Gastroesophageal sphincter (tissue), 4 donors: ENCODE results near the gene PDLIM7. TPM values are rescaled to one million over a fixed set of nuclear protein-coding genes. Genes with fewer than 3 reads are reported as not detected.
"Not testable (repeated sequence)": the region's sequence is repeated elsewhere in the genome, so short reads cannot be mapped to it uniquely, and the experiment has no call there.

Experiments used
- ATAC-seq: fragments of 150-250 bp; one replicate; pipeline ENCODE4 v1.9.1; 2016; ENCODE audit warnings: mild to moderate bottlenecking, moderate library complexity
- H3K27ac ChIP-seq, 4 donors: fragments of 200-600 bp; sonication (generic) in 3 of 4; 1 replicate in 3 of 4; 2 replicates in 1 of 4; pipeline ENCODE4 v1.5.1; 2016 to 2019
- H3K27me3 ChIP-seq: fragments of 200-600 bp; sonication (generic); one replicate; pipeline ENCODE4 v1.5.1; 2019
- H3K36me3 ChIP-seq, 2 donors: fragments of 200-600 bp; sonication (generic); one replicate each; pipeline ENCODE4 v1.5.1; 2019; ENCODE audit warnings: control low read depth in 1 of 2
- H3K4me1 ChIP-seq, 3 donors: fragments of 200-600 bp; sonication (generic); 1 replicate in 2 of 3; 2 replicates in 1 of 3; pipeline ENCODE4 v1.5.1; 2016 to 2019; ENCODE audit warnings: control low read depth in 2 of 3
- H3K4me3 ChIP-seq, 2 donors: fragments of 200-600 bp; sonication (generic); one replicate each; pipeline ENCODE4 v1.5.1; 2019; ENCODE audit warnings: mild to moderate bottlenecking in 1 of 2, moderate library complexity in 1 of 2
- H3K9me3 ChIP-seq, 3 donors: fragments of 200-600 bp; sonication (generic); one replicate each; pipeline ENCODE4 v1.5.1; 2017 to 2019; ENCODE audit warnings: control low read depth in 2 of 3
- EP300 ChIP-seq: sonication (generic); formaldehyde crosslinking; IDR thresholded peaks from one replicate; pipeline ENCODE4 v1.6.1; 2017; ENCODE audit warnings: antibody characterized with exemption, mild to moderate bottlenecking
- POLR2A ChIP-seq, 2 donors: fragments of 450-650 bp; IDR thresholded peaks; one replicate each; pipeline ENCODE4 v1.6.1; 2017; ENCODE audit warnings: antibody characterized with exemption in 2 of 2, mild to moderate bottlenecking in 2 of 2, moderate library complexity in 1 of 2
- POLR2AphosphoS5 ChIP-seq: sonication (generic); formaldehyde crosslinking; IDR thresholded peaks from one replicate; pipeline ENCODE4 v1.6.1; 2017; ENCODE audit warnings: antibody characterized with exemption
- WGBS, 2 donors: methylation state at CpG; one replicate each; pipeline ENCODE4 v1.1.5; 2018; ENCODE audit warnings: low coverage in 1 of 2; 5-methylcytosine and 5-hydroxymethylcytosine counted together
- total RNA-seq, 4 donors: library from RNA; depleted of rRNA; stranded (reverse); fragments of >200 nt; gene quantifications; one replicate each; pipeline ENCODE4 v1.1.0, GENCODE V29; 2016
- TF ChIP-seq, protein P1 (sequence below), 4 experiments: fragments of 200-600 bp in 2 of 4; fragments of 450-650 bp in 2 of 4; sonication (generic) in 1 of 4; IDR thresholded peaks; one replicate each; pipeline ENCODE4 v1.5.1; 2017 to 2019; ENCODE audit warnings: antibody characterized with exemption in 4 of 4, mild to moderate bottlenecking in 2 of 4, moderate library complexity in 2 of 4

The PDLIM7 gene
- total RNA-seq, 4 donors from 2014 or later = 336 to 863 (median 437) TPM

DNA sequence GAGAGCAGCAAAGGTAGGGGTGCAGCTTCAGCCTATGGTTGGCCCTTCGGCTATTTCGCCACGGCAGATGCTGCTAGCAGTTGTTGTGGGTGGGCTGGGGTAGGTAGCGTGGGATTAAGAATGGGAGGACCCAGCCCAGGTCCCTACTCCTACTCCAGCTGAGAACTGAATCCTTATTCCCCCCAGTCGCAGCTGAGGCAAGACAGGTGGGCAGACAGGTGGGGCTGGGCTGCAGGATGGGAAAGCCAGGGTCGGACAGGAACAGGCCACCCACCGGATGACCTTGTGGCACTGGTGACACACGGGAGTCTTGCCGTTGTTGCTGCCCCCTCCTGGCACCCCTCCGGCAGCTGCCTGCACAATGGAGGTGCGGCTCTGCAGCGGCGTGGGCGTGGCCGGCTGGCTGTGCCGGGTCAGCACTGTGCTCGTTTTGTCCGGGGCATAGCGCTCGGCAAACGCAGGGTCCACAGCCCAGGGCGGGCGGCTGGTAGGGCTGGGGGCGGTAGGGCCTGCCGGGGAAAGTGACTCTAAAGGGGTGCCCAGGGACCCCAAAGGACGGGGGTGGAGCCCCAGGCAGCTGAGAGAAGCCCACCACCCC lies 8.2 kb downstream of the PDLIM7 start:
- Histone ChIP-seq H3K27ac (peak overlapping the region in 3 of 4 donors; percentile 99), H3K4me3 (no peak overlapping the region), H3K4me1 (peaks cover 1 to 98% (median 57%) of the 10 kb centered on the region in 3 donors), H3K36me3 (peaks cover 0 to 85% of the 10 kb centered on the region in 2 donors), H3K9me3 (no peaks in the 10 kb centered on the region), H3K27me3 (no peaks in the 10 kb centered on the region)
- ATAC-seq = no peak
- no CpG with 5 or more reads among the region's 26 CpGs for WGBS, 2 donors
- TF ChIP-seq EP300 (no peak), POLR2A (IDR thresholded peaks at IDR 0.05) (peak in 1 of 2 donors; percentile 5), POLR2AphosphoS5 (no peak)
- TF ChIP-seq, protein P1, sequence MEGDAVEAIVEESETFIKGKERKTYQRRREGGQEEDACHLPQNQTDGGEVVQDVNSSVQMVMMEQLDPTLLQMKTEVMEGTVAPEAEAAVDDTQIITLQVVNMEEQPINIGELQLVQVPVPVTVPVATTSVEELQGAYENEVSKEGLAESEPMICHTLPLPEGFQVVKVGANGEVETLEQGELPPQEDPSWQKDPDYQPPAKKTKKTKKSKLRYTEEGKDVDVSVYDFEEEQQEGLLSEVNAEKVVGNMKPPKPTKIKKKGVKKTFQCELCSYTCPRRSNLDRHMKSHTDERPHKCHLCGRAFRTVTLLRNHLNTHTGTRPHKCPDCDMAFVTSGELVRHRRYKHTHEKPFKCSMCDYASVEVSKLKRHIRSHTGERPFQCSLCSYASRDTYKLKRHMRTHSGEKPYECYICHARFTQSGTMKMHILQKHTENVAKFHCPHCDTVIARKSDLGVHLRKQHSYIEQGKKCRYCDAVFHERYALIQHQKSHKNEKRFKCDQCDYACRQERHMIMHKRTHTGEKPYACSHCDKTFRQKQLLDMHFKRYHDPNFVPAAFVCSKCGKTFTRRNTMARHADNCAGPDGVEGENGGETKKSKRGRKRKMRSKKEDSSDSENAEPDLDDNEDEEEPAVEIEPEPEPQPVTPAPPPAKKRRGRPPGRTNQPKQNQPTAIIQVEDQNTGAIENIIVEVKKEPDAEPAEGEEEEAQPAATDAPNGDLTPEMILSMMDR (IDR thresholded peaks at IDR 0.05) = peak in 1 of 4 experiments; percentile 28

DNA sequence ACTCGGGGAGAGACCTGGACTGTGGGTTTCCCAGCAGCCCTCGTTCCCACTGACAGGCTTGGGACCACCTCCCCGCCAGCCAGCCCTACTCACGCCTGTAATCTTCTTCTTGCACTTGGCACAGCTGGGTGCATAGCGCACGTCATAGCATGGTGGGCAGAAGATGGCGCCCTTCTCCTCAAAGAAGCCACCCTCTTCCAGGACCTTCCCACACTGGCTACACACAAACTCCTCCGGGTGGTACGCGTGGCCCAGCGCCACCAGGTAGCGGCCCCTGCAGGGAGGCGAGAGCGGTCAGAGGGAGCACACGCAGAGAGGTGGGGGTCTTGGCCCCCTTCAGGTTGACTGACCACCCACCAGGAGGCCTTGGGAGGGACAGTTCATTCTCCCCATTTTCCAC lies 9.4 kb downstream of the PDLIM7 start:
- H3K27ac ChIP-seq = peak overlapping the region in 3 of 4 donors; percentile 44 to 99 (median 99)
- TF ChIP-seq POLR2AphosphoS5 = no peak
- TF ChIP-seq POLR2A (IDR thresholded peaks at IDR 0.05) = no peak
- TF ChIP-seq, protein P1 (IDR thresholded peaks at IDR 0.05) = no peak
- no peak for TF ChIP-seq EP300
- peaks cover 0 to 93% of the 10 kb centered on the region in 2 donors for H3K36me3 ChIP-seq
- 20 to 57% methylated on average over 1 to 7 of the region's 15 CpGs for WGBS, 2 donors
- ATAC-seq = no peak
- no peak overlapping the region for H3K4me3 ChIP-seq
- H3K4me1 ChIP-seq = peaks cover 0 to 98% (median 56%) of the 10 kb centered on the region in 3 donors
- no peaks in the 10 kb centered on the region for H3K9me3 ChIP-seq
- no peaks in the 10 kb centered on the region for H3K27me3 ChIP-seq

DNA sequence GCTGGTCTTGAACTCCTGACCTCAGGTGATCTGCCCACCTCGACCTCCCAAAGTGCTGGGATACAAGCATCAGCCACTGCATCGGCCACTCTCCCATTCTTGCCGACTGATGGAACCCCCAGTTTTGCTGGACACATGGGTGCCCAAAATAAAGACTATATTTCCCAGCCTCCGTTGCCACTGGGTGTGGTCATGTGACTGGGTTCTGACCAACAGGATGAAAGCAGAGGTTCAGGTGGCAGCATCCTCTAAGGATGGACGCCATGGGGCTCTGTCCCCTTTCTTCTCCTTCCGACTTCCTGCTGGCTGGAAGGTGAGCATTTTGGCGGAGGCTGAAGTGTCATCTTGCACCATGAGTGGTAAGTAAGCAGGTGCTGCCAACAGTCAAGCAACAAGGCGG lies 10.3 kb downstream of the PDLIM7 start:
- no peak overlapping the region for H3K4me3 ChIP-seq
- H3K27ac ChIP-seq = peak overlapping the region in 3 of 4 donors; percentile 51 to 99 (median 99)
- H3K4me1 ChIP-seq = peaks cover 0 to 98% (median 55%) of the 10 kb centered on the region in 3 donors
- H3K36me3 ChIP-seq = peaks cover 0 to 93% of the 10 kb centered on the region in 2 donors
- no peak for ATAC-seq
- WGBS, 2 donors = 66 to 92% methylated on average over 2 to 3 of the region's 8 CpGs
- no peak for TF ChIP-seq POLR2AphosphoS5
- TF ChIP-seq POLR2A (IDR thresholded peaks at IDR 0.05) = no peak
- no peak for TF ChIP-seq EP300
- TF ChIP-seq, protein P1 (IDR thresholded peaks at IDR 0.05) = no peak
- H3K9me3 ChIP-seq = no peaks in the 10 kb centered on the region
- no peaks in the 10 kb centered on the region for H3K27me3 ChIP-seq

DNA sequence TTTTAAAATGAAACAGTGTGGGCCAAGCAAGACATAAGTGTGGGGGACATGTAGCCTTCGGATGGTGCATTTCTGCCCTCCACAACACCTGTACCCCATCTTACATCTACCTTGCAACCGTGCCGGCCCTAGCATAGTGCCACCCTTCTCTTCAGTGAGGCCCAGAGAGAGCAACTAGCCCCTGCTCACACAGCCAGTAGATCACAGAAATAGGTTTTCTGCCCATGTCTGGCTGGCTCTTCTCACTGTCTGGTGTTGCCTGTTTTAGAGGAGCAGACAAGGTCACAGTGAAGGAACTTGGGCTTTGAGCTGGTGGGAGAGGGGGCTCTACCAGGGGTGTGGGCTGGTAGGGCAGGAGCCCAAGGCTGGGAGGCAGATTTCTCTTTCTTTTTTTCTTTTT lies 11.1 kb downstream of the PDLIM7 start:
- peaks cover 0 to 92% of the 10 kb centered on the region in 2 donors for H3K36me3 ChIP-seq
- 79 to 86% methylated on average over 3 of the region's 3 CpGs for WGBS, 2 donors

DNA sequence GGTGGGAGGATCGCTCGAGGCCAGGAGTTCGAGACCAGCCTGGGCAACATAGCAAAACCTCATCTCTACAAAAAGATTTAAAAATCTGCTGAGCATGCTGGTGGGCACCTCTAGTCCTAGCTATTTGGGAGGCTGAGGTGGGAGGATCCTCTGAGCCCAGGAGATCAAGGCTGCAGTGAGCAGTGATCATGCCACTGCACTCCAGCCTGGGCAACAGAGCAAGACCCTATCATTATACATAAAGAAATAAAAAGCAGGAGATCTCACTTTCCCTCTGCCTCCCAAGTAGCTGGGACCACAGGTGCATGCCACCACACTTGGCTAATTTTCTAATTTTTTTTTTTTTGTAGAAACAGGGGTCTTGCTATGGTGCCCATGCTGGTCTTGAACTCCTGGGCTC lies 11.7 kb downstream of the PDLIM7 start:
- not testable (repeated sequence) for ATAC-seq, H3K4me3 ChIP-seq, H3K27me3 ChIP-seq, H3K9me3 ChIP-seq
- Histone ChIP-seq H3K36me3 (peaks cover 0 to 87% of the 10 kb centered on the region in 2 donors), H3K27ac (peak overlapping the region in 3 of 4 donors; percentile 60 to 99 (median 91)), H3K4me1 (peaks cover 0 to 98% (median 48%) of the 10 kb centered on the region in 3 donors)
- 40 to 80% methylated on average over 1 to 2 of the region's 3 CpGs for WGBS, 2 donors

More for the DNA sequence above, 11.1 kb downstream of the PDLIM7 start:
- no peak for TF ChIP-seq POLR2AphosphoS5
- TF ChIP-seq EP300 = no peak
- TF ChIP-seq, protein P1 (IDR thresholded peaks at IDR 0.05) = no peak
- no peak for TF ChIP-seq POLR2A (IDR thresholded peaks at IDR 0.05)
- ATAC-seq = no peak
- H3K9me3 ChIP-seq = no peaks in the 10 kb centered on the region
- no peaks in the 10 kb centered on the region for H3K27me3 ChIP-seq
- peaks cover 0 to 98% (median 48%) of the 10 kb centered on the region in 3 donors for H3K4me1 ChIP-seq
- peak overlapping the region in 2 of 4 donors; percentile 37 to 99 for H3K27ac ChIP-seq
- no peak overlapping the region for H3K4me3 ChIP-seq
